Activated naive CD4-positive, alpha-beta T cell treated with anti-CD3 and anti-CD28 coated beads, Interleukin-2, amount 50 U/mL, for 72 hours (primary cell): ENCODE results near the gene CLCN3. TPM values are rescaled to one million over a fixed set of nuclear protein-coding genes. Genes with fewer than 3 reads are reported as not detected.
"Not testable (repeated sequence)": the region's sequence is repeated elsewhere in the genome, so short reads cannot be mapped to it uniquely, and the experiment has no call there.

Experiments used
- ATAC-seq, 2 donors: fragments of 150-1000 bp; cut with Tn5 transposase; 2 replicates each; pipeline ENCODE4 v1.10.0; 2021; ENCODE audit warnings: mild to moderate bottlenecking in 2 of 2, moderate library complexity in 2 of 2
- DNase-seq, 2 donors: peaks; one replicate each; pipeline ENCODE4 v3.0.0; 2021 to 2022; ENCODE audit warnings: low spot score in 2 of 2
- H3K27ac Mint-ChIP-seq, 2 donors: one replicate each; pipeline ENCODE4 v1.8.0; 2022; ENCODE audit warnings: mild to moderate bottlenecking in 2 of 2, mixed read lengths in 2 of 2
- H3K36me3 Mint-ChIP-seq, 2 donors: one replicate each; pipeline ENCODE4 v1.8.0; 2022; ENCODE audit warnings: mixed read lengths in 2 of 2
- H3K9me3 Mint-ChIP-seq, 2 donors: one replicate each; pipeline ENCODE4 v1.8.0; 2022; ENCODE audit warnings: mixed read lengths in 2 of 2
- total RNA-seq, 2 donors: library from RNA; stranded (reverse); gene quantifications; one replicate each; pipeline ENCODE4 v1.2.3, GENCODE V29; 2022

CLCN3 gene
- total RNA-seq, 2 donors from 2014 or later = 22.0 to 23.9 TPM

- Mint-ChIP-seq H3K9me3 (no peaks in the 10 kb centered on the region), H3K27ac (no peak overlapping the region), H3K36me3 (no peaks in the 10 kb centered on the region)
- DNase-seq = no peak
- ATAC-seq = no peak
These were observed 148.0 kb downstream of the CLCN3 start for GRCh38 chr4:169768385-169768784.

GRCh38 chr4:169770416-169770815 lies 150.0 kb downstream of the CLCN3 start:
- H3K9me3 Mint-ChIP-seq = no peaks in the 10 kb centered on the region
- ATAC-seq = no peak
- no peak for DNase-seq
- H3K27ac Mint-ChIP-seq = no peak overlapping the region
- no peaks in the 10 kb centered on the region for H3K36me3 Mint-ChIP-seq

GRCh38 chr4:169771556-169772080 lies 151.2 kb downstream of the CLCN3 start:
- not testable (repeated sequence) for ATAC-seq, H3K9me3 Mint-ChIP-seq

More at GRCh38 chr4:169771556-169772080, 151.2 kb downstream of the CLCN3 start:
- not testable (repeated sequence) for H3K27ac Mint-ChIP-seq, DNase-seq, H3K36me3 Mint-ChIP-seq

Other genes with a start within 250 kb of the CLCN3 start
- gene NEK1, start 8.0 kb upstream of the CLCN3 start, total RNA-seq = 10 to 100 TPM in 1 of 2 donors, 1 to 10 TPM in 1; 9.1 to 13.7 TPM
- 10 to 100 TPM; 28.7 to 32.4 TPM for gene HPF1, start 137.4 kb downstream of the CLCN3 start, total RNA-seq